Measurements from ENCODE around the gene ANKS1B. TPM values are rescaled to one million over a fixed set of nuclear protein-coding genes. Genes with fewer than 3 reads are reported as not detected.
"Not testable (repeated sequence)": the region's sequence is repeated elsewhere in the genome, so short reads cannot be mapped to it uniquely, and the experiment has no call there.

ANKS1B gene
- polyA plus RNA-seq, 1 experiment, result 0.27 TPM

- TF ChIP-seq, protein P1, sequence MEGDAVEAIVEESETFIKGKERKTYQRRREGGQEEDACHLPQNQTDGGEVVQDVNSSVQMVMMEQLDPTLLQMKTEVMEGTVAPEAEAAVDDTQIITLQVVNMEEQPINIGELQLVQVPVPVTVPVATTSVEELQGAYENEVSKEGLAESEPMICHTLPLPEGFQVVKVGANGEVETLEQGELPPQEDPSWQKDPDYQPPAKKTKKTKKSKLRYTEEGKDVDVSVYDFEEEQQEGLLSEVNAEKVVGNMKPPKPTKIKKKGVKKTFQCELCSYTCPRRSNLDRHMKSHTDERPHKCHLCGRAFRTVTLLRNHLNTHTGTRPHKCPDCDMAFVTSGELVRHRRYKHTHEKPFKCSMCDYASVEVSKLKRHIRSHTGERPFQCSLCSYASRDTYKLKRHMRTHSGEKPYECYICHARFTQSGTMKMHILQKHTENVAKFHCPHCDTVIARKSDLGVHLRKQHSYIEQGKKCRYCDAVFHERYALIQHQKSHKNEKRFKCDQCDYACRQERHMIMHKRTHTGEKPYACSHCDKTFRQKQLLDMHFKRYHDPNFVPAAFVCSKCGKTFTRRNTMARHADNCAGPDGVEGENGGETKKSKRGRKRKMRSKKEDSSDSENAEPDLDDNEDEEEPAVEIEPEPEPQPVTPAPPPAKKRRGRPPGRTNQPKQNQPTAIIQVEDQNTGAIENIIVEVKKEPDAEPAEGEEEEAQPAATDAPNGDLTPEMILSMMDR (IDR thresholded peaks at IDR 0.05; ENCODE audit: insufficient read depth, low read depth, low read length), result no peak
These were observed 335.2 kb downstream of the ANKS1B start for GRCh38 chr12:99649551-99649950.

DNA sequence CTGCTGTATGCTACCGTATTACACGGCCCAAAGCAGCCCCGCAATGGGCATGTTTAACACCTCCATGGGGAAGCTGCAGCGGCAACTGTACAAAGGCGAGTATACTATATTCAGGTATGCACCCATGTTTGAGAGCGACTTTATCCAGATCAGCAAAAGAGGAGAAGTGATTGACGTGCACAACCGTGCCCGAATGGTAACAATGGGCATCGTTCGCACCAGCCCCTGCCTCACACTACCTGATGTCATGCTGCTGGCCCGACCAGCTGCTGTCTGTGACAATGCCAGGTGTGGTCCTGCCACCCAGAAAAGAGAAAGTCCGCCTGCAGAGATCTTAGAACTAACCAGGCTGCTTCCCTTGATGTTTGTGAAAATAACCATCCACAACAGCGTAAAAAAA, 336.6 kb downstream of the ANKS1B start:
- TF ChIP-seq, protein P1 (IDR thresholded peaks at IDR 0.05; ENCODE audit: insufficient read depth, low read depth, low read length), result no peak
- H3K27me3 ChIP-seq (ENCODE audit: control insufficient read depth, insufficient read depth, low read length), result no peaks in the 10 kb centered on the region
- ChIA-PET CTCF (no interaction called here), POLR2A (no interaction called here)
- H3K4me3 ChIP-seq (ENCODE audit: low read depth, low read length), result no peak overlapping the region
- H3K36me3 ChIP-seq (ENCODE audit: control insufficient read depth, insufficient read depth, low read length), result no peaks in the 10 kb centered on the region
- no peak for DNase-seq (ENCODE audit: low read depth)

More at GRCh38 chr12:99649551-99649950, 335.2 kb downstream of the ANKS1B start:
- DNase-seq (ENCODE audit: low read depth), result no peak
- H3K27me3 ChIP-seq (ENCODE audit: control insufficient read depth, insufficient read depth, low read length), result no peaks in the 10 kb centered on the region
- H3K36me3 ChIP-seq (ENCODE audit: control insufficient read depth, insufficient read depth, low read length), result no peaks in the 10 kb centered on the region
- POLR2A ChIA-PET, result no interaction called here
- CTCF ChIA-PET, result no interaction called here
- H3K4me3 ChIP-seq (ENCODE audit: low read depth, low read length), result no peak overlapping the region

DNA sequence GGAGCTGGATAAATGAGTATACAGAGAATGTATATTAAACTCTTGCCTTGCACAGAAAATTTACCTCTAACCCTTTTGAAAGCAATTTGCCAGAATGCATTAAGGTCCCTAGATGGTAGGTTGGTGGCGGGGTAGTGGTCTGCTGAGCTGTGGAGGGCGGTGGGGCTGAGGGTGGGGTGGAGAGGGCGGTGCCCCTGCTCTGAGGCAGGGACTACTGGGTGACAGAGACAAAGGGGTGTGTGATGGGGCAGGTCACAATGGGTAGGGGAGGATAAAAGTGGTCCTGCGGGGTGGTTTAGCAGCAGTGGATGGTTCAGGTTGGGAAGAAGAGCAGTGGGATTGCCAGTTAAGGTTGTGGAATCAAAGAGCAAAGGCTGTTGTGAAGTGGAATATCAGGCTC, 337.3 kb downstream of the ANKS1B start, which contains the start of gene GARIN6:
TSS of gene GARIN6 (plus strand) at position 301 of the 400 bp plus-strand sequence. CDS start 422 bp downstream, outside the sequence.
- CTCF ChIA-PET, result no interaction called here

GRCh38 chr12:99644629-99645028, 340.1 kb downstream of the ANKS1B start:
- CTCF ChIA-PET, result no interaction called here
- POLR2A ChIA-PET, result no interaction called here
- no peak overlapping the region for H3K4me3 ChIP-seq (ENCODE audit: low read depth, low read length)
- DNase-seq (ENCODE audit: low read depth), result no peak
- no peaks in the 10 kb centered on the region for H3K36me3 ChIP-seq (ENCODE audit: control insufficient read depth, insufficient read depth, low read length)
- H3K27me3 ChIP-seq (ENCODE audit: control insufficient read depth, insufficient read depth, low read length), result no peaks in the 10 kb centered on the region
- TF ChIP-seq, protein P1 (IDR thresholded peaks at IDR 0.05; ENCODE audit: insufficient read depth, low read depth, low read length), result no peak

More for the DNA sequence above, 337.3 kb downstream of the ANKS1B start, which contains the start of gene GARIN6:
- Histone ChIP-seq H3K4me3 (ENCODE audit: low read depth, low read length) (no peak within 1 kb of the TSS), H3K27me3 (ENCODE audit: control insufficient read depth, insufficient read depth, low read length) (no peaks in the 10 kb centered on the region), H3K36me3 (ENCODE audit: control insufficient read depth, insufficient read depth, low read length) (no peaks in the 10 kb centered on the region)
- POLR2A ChIA-PET, result no interaction called here
- TF ChIP-seq, protein P1 (IDR thresholded peaks at IDR 0.05; ENCODE audit: insufficient read depth, low read depth, low read length), result no peak
- DNase-seq (ENCODE audit: low read depth), result no peak

GRCh38 chr12:99627459-99627858, 357.3 kb downstream of the ANKS1B start:
- no peak overlapping the region for H3K4me3 ChIP-seq (ENCODE audit: low read depth, low read length)
- ChIA-PET CTCF (no interaction called here), POLR2A (interaction anchor here (0.6 kb wide), 1 partner anchor 9 kb away, joined by 3 read pairs; no protein-coding TSS in a partner anchor)
- TF ChIP-seq, protein P1 (IDR thresholded peaks at IDR 0.05; ENCODE audit: insufficient read depth, low read depth, low read length), result no peak
- no peak for DNase-seq (ENCODE audit: low read depth)
- no peaks in the 10 kb centered on the region for H3K36me3 ChIP-seq (ENCODE audit: control insufficient read depth, insufficient read depth, low read length)
- H3K27me3 ChIP-seq (ENCODE audit: control insufficient read depth, insufficient read depth, low read length), result no peaks in the 10 kb centered on the region

- H3K4me3 ChIP-seq (ENCODE audit: low read depth, low read length); POLR2A ChIA-PET; CTCF ChIA-PET; H3K36me3 ChIP-seq (ENCODE audit: control insufficient read depth, insufficient read depth, low read length); DNase-seq (ENCODE audit: low read depth); H3K27me3 ChIP-seq (ENCODE audit: control insufficient read depth, insufficient read depth, low read length): not testable (repeated sequence)
These were observed 360.1 kb downstream of the ANKS1B start for GRCh38 chr12:99624591-99624990.
